ENCODE measurements around the gene ITGB2. TPM values are rescaled to one million over a fixed set of nuclear protein-coding genes. Genes with fewer than 3 reads are reported as not detected.

Gene ITGB2
- total RNA-seq, 1 donor from 2014 or later: 0.91 TPM

DNA sequence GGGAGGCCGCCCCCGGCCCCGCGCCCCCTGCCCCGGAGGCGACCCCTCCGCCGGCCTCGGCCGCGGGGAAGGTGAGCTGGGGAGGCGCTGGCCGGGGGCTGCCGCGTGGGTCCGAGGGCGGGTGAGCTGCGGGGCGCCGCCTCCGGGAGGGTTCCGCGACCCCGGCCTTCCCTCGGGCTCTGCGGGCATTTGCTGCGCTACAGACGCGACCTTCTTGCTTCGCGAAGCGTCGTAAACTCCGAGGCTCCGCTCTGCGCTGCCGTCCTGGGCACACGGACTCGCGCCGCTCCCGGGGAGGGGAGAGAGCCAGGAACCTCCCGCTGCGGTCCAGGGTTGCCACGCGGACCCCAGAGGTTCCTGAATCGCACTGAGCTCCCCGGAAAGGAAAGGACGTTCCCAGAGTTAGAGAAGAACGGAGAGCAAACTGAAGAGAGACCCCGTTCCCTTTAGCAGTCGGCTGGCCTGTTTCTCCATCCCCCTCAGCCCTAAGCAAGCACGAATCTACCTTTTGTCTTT, 19.5 kb upstream of the ITGB2 start:
- peak; percentile 53 for DNase-seq
- Mint-ChIP-seq H3K9me3 (ENCODE audit: unreplicated experiment) (peaks cover 8% of the 10 kb centered on the region), H3K27ac (ENCODE audit: unreplicated experiment) (peak overlapping the region; percentile 83), H3K4me3 (ENCODE audit: unreplicated experiment) (peak overlapping the region; percentile 90), H3K4me1 (ENCODE audit: low read depth, unreplicated experiment) (peaks cover 15% of the 10 kb centered on the region), H3K36me3 (ENCODE audit: unreplicated experiment) (no peaks in the 10 kb centered on the region), H3K27me3 (ENCODE audit: unreplicated experiment) (peaks cover 10% of the 10 kb centered on the region)
- no peak for TF ChIP-seq CTCF (IDR thresholded peaks at IDR 0.05; ENCODE audit: partially characterized antibody, unreplicated experiment)

DNA sequence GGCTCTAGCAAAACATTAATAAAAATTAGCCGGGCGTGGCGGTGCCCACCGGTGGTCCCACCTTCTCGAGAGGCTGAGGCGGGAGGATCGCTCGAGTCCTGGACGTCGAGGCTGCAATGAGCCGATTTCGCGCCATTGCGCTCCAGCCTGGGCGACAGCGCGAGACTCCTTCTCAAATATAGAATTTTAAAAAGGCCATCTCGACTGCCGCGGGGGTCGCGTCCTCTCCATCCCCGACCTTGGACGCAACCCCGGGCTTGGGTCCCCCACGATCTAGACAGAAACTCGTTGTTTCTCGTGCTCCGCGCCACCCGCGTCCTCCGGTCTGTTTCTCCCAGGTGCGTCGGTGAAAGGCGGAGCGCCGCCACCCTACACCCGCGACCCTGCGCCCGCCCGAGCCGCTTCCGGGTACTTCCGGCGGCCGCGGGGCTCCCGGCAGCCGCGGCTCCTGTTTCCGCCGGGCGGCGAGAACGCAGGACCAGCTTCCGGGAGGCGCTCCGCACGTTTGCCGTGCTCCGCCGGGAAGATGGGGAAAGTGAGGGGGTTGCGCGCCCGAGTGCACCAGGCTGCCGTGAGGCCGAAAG, 18.9 kb upstream of the ITGB2 start, which contains the start of gene SLX9:
TSS of gene SLX9 (plus strand) at position 498 of the 584 bp plus-strand sequence. CDS start at position 527, 29 bp downstream.
- H3K9me3 Mint-ChIP-seq (ENCODE audit: unreplicated experiment): peaks cover 8% of the 10 kb centered on the region
- peaks cover 13% of the 10 kb centered on the region for H3K27me3 Mint-ChIP-seq (ENCODE audit: unreplicated experiment)
- H3K27ac Mint-ChIP-seq (ENCODE audit: unreplicated experiment): peak within 1 kb of the TSS; percentile 83
- TF ChIP-seq CTCF (IDR thresholded peaks at IDR 0.05; ENCODE audit: partially characterized antibody, unreplicated experiment): no peak
- DNase-seq: peak; percentile 88
- H3K4me1 Mint-ChIP-seq (ENCODE audit: low read depth, unreplicated experiment): peaks cover 15% of the 10 kb centered on the region
- H3K4me3 Mint-ChIP-seq (ENCODE audit: unreplicated experiment): peak within 1 kb of the TSS; percentile 90
- no peaks in the 10 kb centered on the region for H3K36me3 Mint-ChIP-seq (ENCODE audit: unreplicated experiment)

DNA sequence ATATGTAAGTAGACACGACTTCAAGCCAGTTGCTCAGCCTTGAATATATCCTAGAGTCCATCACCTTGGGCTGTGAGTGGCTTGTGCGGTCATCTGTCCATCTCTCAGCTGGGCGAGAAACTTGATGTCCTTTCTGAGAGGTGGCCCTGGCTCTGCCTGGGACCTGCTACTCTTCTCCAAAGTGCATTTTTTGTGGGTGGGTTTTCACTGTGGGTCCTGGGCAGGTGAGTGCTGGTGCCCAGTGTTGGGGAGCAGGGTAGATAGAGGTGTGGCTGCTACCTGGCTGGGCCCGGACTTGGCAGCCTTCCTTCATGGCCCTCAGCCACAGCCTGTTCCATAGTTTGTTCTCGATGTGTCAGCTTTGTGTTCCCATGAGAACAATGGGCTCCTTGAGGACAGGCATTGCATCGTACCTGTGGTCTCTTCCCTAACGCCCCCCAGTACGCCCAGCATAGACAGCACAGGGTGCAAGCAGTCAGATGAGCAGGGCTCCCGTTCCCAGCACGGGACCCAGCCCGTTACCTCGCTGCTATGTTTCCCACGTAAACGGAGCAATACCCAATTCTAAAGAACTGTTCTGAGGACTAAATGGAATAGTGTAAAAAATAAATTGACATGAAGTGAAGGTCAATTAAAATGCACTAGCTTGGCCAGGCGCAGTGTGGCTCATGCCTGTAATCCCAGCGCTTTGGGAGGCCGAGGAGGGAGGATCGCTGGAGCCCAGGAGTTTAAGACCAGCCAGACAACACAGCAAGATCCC, 18.3 kb upstream of the ITGB2 start:
- Mint-ChIP-seq H3K4me3 (ENCODE audit: unreplicated experiment) (peak overlapping the region; percentile 90), H3K27ac (ENCODE audit: unreplicated experiment) (peak overlapping the region; percentile 34), H3K36me3 (ENCODE audit: unreplicated experiment) (no peaks in the 10 kb centered on the region), H3K9me3 (ENCODE audit: unreplicated experiment) (peaks cover 8% of the 10 kb centered on the region), H3K27me3 (ENCODE audit: unreplicated experiment) (peaks cover 13% of the 10 kb centered on the region), H3K4me1 (ENCODE audit: low read depth, unreplicated experiment) (peaks cover 15% of the 10 kb centered on the region)
- no peak for DNase-seq
- no peak for TF ChIP-seq CTCF (IDR thresholded peaks at IDR 0.05; ENCODE audit: partially characterized antibody, unreplicated experiment)

- H3K36me3 Mint-ChIP-seq (ENCODE audit: unreplicated experiment): no peaks in the 10 kb centered on the region
- peaks cover 17% of the 10 kb centered on the region for H3K27me3 Mint-ChIP-seq (ENCODE audit: unreplicated experiment)
- DNase-seq: no peak
- no peak overlapping the region for H3K27ac Mint-ChIP-seq (ENCODE audit: unreplicated experiment)
- peaks cover 4% of the 10 kb centered on the region for H3K9me3 Mint-ChIP-seq (ENCODE audit: unreplicated experiment)
- no peak overlapping the region for H3K4me3 Mint-ChIP-seq (ENCODE audit: unreplicated experiment)
- H3K4me1 Mint-ChIP-seq (ENCODE audit: low read depth, unreplicated experiment): peaks cover 2% of the 10 kb centered on the region
- no peak for TF ChIP-seq CTCF (IDR thresholded peaks at IDR 0.05; ENCODE audit: partially characterized antibody, unreplicated experiment)
Measured at GRCh38 chr21:44935533-44935927, 14.8 kb upstream of the ITGB2 start.

All from glutamatergic neuron (in vitro differentiated cells).